Measurements from ENCODE around the gene TM6SF1. TPM values are rescaled to one million over a fixed set of nuclear protein-coding genes. Genes with fewer than 3 reads are reported as not detected.
"Not testable (repeated sequence)": the region's sequence is repeated elsewhere in the genome, so short reads cannot be mapped to it uniquely, and the experiment has no call there.

TM6SF1 gene
- total and polyA plus RNA-seq, 5 donors, result 13.8 to 20.9 (median 15.7) TPM

- Histone ChIP-seq H3K4me3 (ENCODE audit: low read length) (peak overlapping the region; percentile 81), H3K27ac (ENCODE audit: low read length) (peak overlapping the region; percentile 86), H3K27me3 (ENCODE audit: control insufficient read depth, insufficient read depth) (no peaks in the 10 kb centered on the region), H3K9me3 (ENCODE audit: control insufficient read depth, low read length) (no peaks in the 10 kb centered on the region), H3K4me1 (ENCODE audit: control insufficient read depth, insufficient read depth, low read length) (peaks cover 4% of the 10 kb centered on the region)
- intact Hi-C loops (cut with DNase I), result loop anchor here in 1 of 4 donors (10.0 kb wide), 1 partner anchor 53 kb away; the partner anchor contains the start of gene C15orf40
- DNase-seq, result no peak
- 35% methylated on average over 12 of the region's 12 CpGs for WGBS
- no peak for ATAC-seq
Measured at GRCh38 chr15:83067638-83067962, 39.8 kb upstream of the TM6SF1 start.

GRCh38 chr15:83068054-83068453 is 39.4 kb upstream of the TM6SF1 start:
- no peak overlapping the region for H3K4me3 ChIP-seq (ENCODE audit: low read length)
- intact Hi-C loops (cut with DNase I), result loop anchor here in 1 of 4 donors (10.0 kb wide), 1 partner anchor 53 kb away; the partner anchor contains the start of gene C15orf40
- ATAC-seq, result no peak

DNA sequence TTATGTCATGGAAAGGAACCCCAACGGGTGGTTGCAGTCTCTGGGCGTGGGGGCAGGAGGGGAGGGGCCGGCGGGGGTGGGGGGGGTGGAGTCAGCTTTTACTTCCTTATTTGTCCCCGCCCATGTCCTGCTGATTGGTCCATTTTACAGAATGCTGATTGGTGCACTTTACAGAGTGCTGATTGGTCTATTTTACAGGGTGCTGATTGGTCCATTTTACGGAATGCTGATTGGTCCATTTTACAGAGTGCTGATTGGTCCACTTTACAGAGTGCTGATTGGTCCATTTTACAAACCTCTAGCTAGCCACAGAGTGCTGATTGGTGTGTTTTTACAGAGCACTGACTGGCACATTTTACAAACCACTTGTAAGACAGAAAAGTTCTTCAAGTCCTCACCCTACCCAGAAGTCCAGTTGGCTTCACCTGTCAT is 38.2 kb upstream of the TM6SF1 start:
- WGBS, result 61% methylated on average over 6 of the region's 6 CpGs
- ATAC-seq; H3K4me1 ChIP-seq (ENCODE audit: control insufficient read depth, insufficient read depth, low read length); DNase-seq; H3K27me3 ChIP-seq (ENCODE audit: control insufficient read depth, insufficient read depth); H3K27ac ChIP-seq (ENCODE audit: low read length); H3K4me3 ChIP-seq (ENCODE audit: low read length); H3K9me3 ChIP-seq (ENCODE audit: control insufficient read depth, low read length): not testable (repeated sequence)
- intact Hi-C loops (cut with DNase I), result loop anchor here in 1 of 4 donors (10.0 kb wide), 1 partner anchor 54 kb away; the partner anchor contains the start of gene C15orf40

More at GRCh38 chr15:83068054-83068453, 39.4 kb upstream of the TM6SF1 start:
- no peak for DNase-seq
- H3K27me3 ChIP-seq (ENCODE audit: control insufficient read depth, insufficient read depth), result no peaks in the 10 kb centered on the region
- 82% methylated on average over 6 of the region's 6 CpGs for WGBS
- peak overlapping the region; percentile 86 for H3K27ac ChIP-seq (ENCODE audit: low read length)
- peaks cover 2% of the 10 kb centered on the region for H3K4me1 ChIP-seq (ENCODE audit: control insufficient read depth, insufficient read depth, low read length)
- no peaks in the 10 kb centered on the region for H3K9me3 ChIP-seq (ENCODE audit: control insufficient read depth, low read length)

GRCh38 chr15:83077491-83078230 is 29.8 kb upstream of the TM6SF1 start:
- Histone ChIP-seq H3K4me3 (ENCODE audit: low read length) (no peak overlapping the region), H3K9me3 (ENCODE audit: control insufficient read depth, low read length) (peaks cover 2% of the 10 kb centered on the region), H3K4me1 (ENCODE audit: control insufficient read depth, insufficient read depth, low read length) (no peaks in the 10 kb centered on the region), H3K27ac (ENCODE audit: low read length) (no peak overlapping the region), H3K27me3 (ENCODE audit: control insufficient read depth, insufficient read depth) (no peaks in the 10 kb centered on the region)
- intact Hi-C loops (cut with DNase I), result no loop called here
- WGBS, result 18% methylated on average over 5 of the region's 5 CpGs
- DNase-seq, result no peak
- ATAC-seq, result peak in 1 of 2 donors; percentile 41

- intact Hi-C loops (cut with DNase I), result no loop called here
- 77% methylated on average over 7 of the region's 7 CpGs for WGBS
- Histone ChIP-seq H3K27me3 (ENCODE audit: control insufficient read depth, insufficient read depth) (no peaks in the 10 kb centered on the region), H3K4me1 (ENCODE audit: control insufficient read depth, insufficient read depth, low read length) (no peaks in the 10 kb centered on the region), H3K27ac (ENCODE audit: low read length) (no peak overlapping the region), H3K9me3 (ENCODE audit: control insufficient read depth, low read length) (no peaks in the 10 kb centered on the region), H3K4me3 (ENCODE audit: low read length) (no peak overlapping the region)
- peak in 1 of 2 donors; percentile 32 for ATAC-seq
- no peak for DNase-seq
Measured at GRCh38 chr15:83078712-83079111, 28.7 kb upstream of the TM6SF1 start.

DNA sequence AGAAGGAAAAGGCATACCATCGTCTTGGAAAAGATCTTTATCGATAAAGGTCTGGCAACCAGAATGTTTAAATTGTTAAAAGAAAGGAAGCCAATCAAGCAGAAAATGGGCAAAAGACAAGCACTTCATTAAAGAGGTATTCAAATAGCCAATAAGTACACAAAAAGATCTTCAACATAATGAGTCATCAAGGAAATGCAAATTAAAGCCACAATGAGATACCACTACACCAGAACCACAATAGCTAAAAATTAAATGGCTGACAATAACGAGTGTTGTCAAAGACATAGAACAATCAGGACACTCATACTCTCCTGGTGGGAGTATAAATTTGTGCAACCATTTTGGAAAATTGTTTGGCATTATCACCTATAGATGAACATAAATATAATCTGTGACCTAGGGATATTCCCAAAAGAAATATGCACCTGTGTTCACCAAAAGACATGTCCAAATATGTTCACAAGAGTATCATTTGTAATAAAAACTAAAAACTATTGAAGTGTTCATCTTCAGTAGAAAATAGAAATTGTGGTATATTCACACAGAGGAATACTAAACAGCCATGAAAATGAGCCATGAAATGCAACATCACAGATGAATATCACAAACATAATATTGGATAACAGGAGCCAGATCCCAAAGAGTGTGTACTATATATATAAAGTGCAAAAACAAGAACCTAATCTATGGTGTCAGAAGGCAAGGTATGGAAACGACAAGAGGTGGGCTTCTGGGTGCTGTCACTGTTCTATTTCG is 26.0 kb upstream of the TM6SF1 start:
- intact Hi-C loops (cut with DNase I), result no loop called here
- no peaks in the 10 kb centered on the region for H3K4me1 ChIP-seq (ENCODE audit: control insufficient read depth, insufficient read depth, low read length)
- no peaks in the 10 kb centered on the region for H3K9me3 ChIP-seq (ENCODE audit: control insufficient read depth, low read length)
- H3K27ac ChIP-seq (ENCODE audit: low read length), result no peak overlapping the region
- no peak overlapping the region for H3K4me3 ChIP-seq (ENCODE audit: low read length)
- no peaks in the 10 kb centered on the region for H3K27me3 ChIP-seq (ENCODE audit: control insufficient read depth, insufficient read depth)
- 80% methylated on average over 5 of the region's 5 CpGs for WGBS
- ATAC-seq (no peak), DNase-seq (no peak)

GRCh38 chr15:83082730-83083386 is 24.6 kb upstream of the TM6SF1 start:
- intact Hi-C loops (cut with DNase I), result no loop called here
- Histone ChIP-seq H3K4me1 (ENCODE audit: control insufficient read depth, insufficient read depth, low read length) (no peaks in the 10 kb centered on the region), H3K4me3 (ENCODE audit: low read length) (no peak overlapping the region), H3K9me3 (ENCODE audit: control insufficient read depth, low read length) (no peaks in the 10 kb centered on the region), H3K27me3 (ENCODE audit: control insufficient read depth, insufficient read depth) (no peaks in the 10 kb centered on the region), H3K27ac (ENCODE audit: low read length) (no peak overlapping the region)
- no peak for DNase-seq
- ATAC-seq, result no peak
- 73% methylated on average over 5 of the region's 5 CpGs for WGBS

DNA sequence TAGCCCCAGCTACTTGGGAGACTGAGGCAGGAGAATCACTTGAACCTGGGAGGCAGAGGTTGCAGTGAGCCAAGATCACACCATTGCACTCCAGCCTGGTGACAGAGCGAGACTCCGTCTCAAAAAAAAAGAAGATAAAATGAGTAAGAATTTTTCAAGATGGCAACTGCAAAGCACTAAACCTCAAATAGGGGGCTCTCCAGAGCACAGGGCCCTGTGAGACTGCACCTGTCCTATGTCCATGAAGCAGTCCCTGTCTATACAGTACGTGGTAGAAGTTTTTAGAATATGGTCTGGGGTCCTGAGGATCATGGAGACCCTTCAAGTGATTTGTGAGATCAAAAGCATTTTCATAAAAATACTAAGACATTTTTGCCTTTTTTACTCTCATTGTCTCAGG is 22.0 kb upstream of the TM6SF1 start:
- 87% methylated on average over 3 of the region's 3 CpGs for WGBS
- H3K4me1 ChIP-seq (ENCODE audit: control insufficient read depth, insufficient read depth, low read length); intact Hi-C loops (cut with DNase I); H3K9me3 ChIP-seq (ENCODE audit: control insufficient read depth, low read length); H3K27ac ChIP-seq (ENCODE audit: low read length); DNase-seq; H3K27me3 ChIP-seq (ENCODE audit: control insufficient read depth, insufficient read depth); H3K4me3 ChIP-seq (ENCODE audit: low read length); ATAC-seq: not testable (repeated sequence)

GRCh38 chr15:83085864-83086552 is 21.4 kb upstream of the TM6SF1 start:
- ATAC-seq; H3K9me3 ChIP-seq (ENCODE audit: control insufficient read depth, low read length); H3K4me1 ChIP-seq (ENCODE audit: control insufficient read depth, insufficient read depth, low read length); H3K27ac ChIP-seq (ENCODE audit: low read length); intact Hi-C loops (cut with DNase I); H3K27me3 ChIP-seq (ENCODE audit: control insufficient read depth, insufficient read depth); DNase-seq; H3K4me3 ChIP-seq (ENCODE audit: low read length): not testable (repeated sequence)
- 90% methylated on average over 8 of the region's 8 CpGs for WGBS

DNA sequence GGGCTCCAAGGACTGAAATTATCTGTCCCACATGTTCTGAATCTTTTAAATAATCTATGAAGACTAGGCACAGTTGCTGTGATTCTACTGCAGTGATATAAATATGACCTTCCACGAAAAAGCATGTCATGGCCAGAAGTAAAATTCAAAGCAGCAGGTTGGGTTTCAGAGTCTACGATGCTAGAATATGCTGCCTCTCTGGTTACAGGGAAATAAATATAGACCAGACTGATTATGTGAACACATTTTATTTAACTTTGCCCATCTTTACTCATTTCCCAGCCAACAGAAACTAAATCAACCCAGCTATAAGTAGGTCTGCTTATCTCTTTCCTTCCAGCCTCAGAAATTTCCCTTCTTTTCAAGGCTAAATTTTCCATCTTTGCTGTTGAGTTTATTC is 19.9 kb upstream of the TM6SF1 start:
- intact Hi-C loops (cut with DNase I), result no loop called here
- WGBS, result 58% methylated on average over 2 of the region's 2 CpGs
- no peaks in the 10 kb centered on the region for H3K4me1 ChIP-seq (ENCODE audit: control insufficient read depth, insufficient read depth, low read length)
- DNase-seq (no peak), ATAC-seq (no peak)
- H3K4me3 ChIP-seq (ENCODE audit: low read length), result no peak overlapping the region
- no peak overlapping the region for H3K27ac ChIP-seq (ENCODE audit: low read length)
- H3K27me3 ChIP-seq (ENCODE audit: control insufficient read depth, insufficient read depth), result no peaks in the 10 kb centered on the region
- no peaks in the 10 kb centered on the region for H3K9me3 ChIP-seq (ENCODE audit: control insufficient read depth, low read length)

Data from right cardiac atrium (tissue), 5 donors.